Gastroesophageal sphincter (tissue), 4 donors: Measurements from ENCODE around the gene UBE2C. TPM values are rescaled to one million over a fixed set of nuclear protein-coding genes. Genes with fewer than 3 reads are reported as not detected.
"Not testable (repeated sequence)": the region's sequence is repeated elsewhere in the genome, so short reads cannot be mapped to it uniquely, and the experiment has no call there.

Source experiments
- ATAC-seq: fragments of 150-250 bp; one replicate; pipeline ENCODE4 v1.9.1; 2016; ENCODE audit warnings: mild to moderate bottlenecking, moderate library complexity
- H3K27ac ChIP-seq, 4 donors: fragments of 200-600 bp; sonication (generic) in 3 of 4; 1 replicate in 3 of 4; 2 replicates in 1 of 4; pipeline ENCODE4 v1.5.1; 2016 to 2019
- H3K27me3 ChIP-seq: fragments of 200-600 bp; sonication (generic); one replicate; pipeline ENCODE4 v1.5.1; 2019
- H3K36me3 ChIP-seq, 2 donors: fragments of 200-600 bp; sonication (generic); one replicate each; pipeline ENCODE4 v1.5.1; 2019; ENCODE audit warnings: control low read depth in 1 of 2
- H3K4me1 ChIP-seq, 3 donors: fragments of 200-600 bp; sonication (generic); 1 replicate in 2 of 3; 2 replicates in 1 of 3; pipeline ENCODE4 v1.5.1; 2016 to 2019; ENCODE audit warnings: control low read depth in 2 of 3
- H3K4me3 ChIP-seq, 2 donors: fragments of 200-600 bp; sonication (generic); one replicate each; pipeline ENCODE4 v1.5.1; 2019; ENCODE audit warnings: mild to moderate bottlenecking in 1 of 2, moderate library complexity in 1 of 2
- H3K9me3 ChIP-seq, 3 donors: fragments of 200-600 bp; sonication (generic); one replicate each; pipeline ENCODE4 v1.5.1; 2017 to 2019; ENCODE audit warnings: control low read depth in 2 of 3
- EP300 ChIP-seq: sonication (generic); formaldehyde crosslinking; IDR thresholded peaks from one replicate; pipeline ENCODE4 v1.6.1; 2017; ENCODE audit warnings: antibody characterized with exemption, mild to moderate bottlenecking
- POLR2A ChIP-seq, 2 donors: fragments of 450-650 bp; IDR thresholded peaks; one replicate each; pipeline ENCODE4 v1.6.1; 2017; ENCODE audit warnings: antibody characterized with exemption in 2 of 2, mild to moderate bottlenecking in 2 of 2, moderate library complexity in 1 of 2
- POLR2AphosphoS5 ChIP-seq: sonication (generic); formaldehyde crosslinking; IDR thresholded peaks from one replicate; pipeline ENCODE4 v1.6.1; 2017; ENCODE audit warnings: antibody characterized with exemption
- WGBS, 2 donors: methylation state at CpG; one replicate each; pipeline ENCODE4 v1.1.5; 2018; ENCODE audit warnings: low coverage in 1 of 2; 5-methylcytosine and 5-hydroxymethylcytosine counted together
- total RNA-seq, 4 donors: library from RNA; depleted of rRNA; stranded (reverse); fragments of >200 nt; gene quantifications; one replicate each; pipeline ENCODE4 v1.1.0, GENCODE V29; 2016
- TF ChIP-seq, protein P1 (sequence below), 4 experiments: fragments of 200-600 bp in 2 of 4; fragments of 450-650 bp in 2 of 4; sonication (generic) in 1 of 4; IDR thresholded peaks; one replicate each; pipeline ENCODE4 v1.5.1; 2017 to 2019; ENCODE audit warnings: antibody characterized with exemption in 4 of 4, mild to moderate bottlenecking in 2 of 4, moderate library complexity in 2 of 4

Gene UBE2C
- total RNA-seq: under 1 TPM in 1 of 4 donors, not detected in 3; 0.72 TPM

DNA sequence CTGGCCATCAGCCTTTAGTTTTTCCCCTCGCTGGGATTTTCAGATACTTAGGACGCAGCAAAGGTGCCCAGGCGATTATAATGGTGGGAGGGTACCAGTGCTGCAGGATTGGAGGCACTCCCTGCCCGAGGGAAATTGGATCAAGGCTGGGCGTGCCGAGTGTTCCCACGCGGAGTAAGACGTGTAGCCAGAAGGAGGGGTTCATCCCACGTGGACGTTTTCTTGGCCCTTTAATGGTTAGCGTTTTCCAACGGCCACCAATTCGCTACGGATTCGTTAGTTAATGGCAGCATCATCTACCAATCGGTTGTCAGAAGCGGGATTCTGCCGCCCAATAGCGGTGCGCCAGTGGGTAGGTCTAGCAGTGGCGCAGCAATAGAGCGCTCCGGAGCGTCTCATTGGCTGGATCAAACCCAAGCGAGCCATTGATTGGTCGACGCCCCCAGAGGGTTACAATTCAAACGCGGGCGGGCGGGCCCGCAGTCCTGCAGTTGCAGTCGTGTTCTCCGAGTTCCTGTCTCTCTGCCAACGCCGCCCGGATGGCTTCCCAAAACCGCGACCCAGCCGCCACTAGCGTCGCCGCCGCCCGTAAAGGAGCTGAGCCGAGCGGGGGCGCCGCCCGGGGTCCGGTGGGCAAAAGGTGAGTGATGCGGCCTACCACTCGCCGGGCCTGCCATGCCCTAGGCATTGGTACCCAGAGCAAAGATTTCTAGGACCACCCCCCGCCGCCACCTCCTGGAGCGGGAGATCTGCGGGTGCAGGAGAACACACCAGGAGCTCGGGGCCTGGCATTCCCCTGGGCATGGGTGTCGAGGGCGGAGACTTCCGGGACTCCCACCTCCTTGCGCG is at the start of gene UBE2C:
Gene UBE2C, plus strand, starts transcription at position 488 of the 849 bp plus-strand sequence. Its CDS starts 52 bp downstream, at position 540.
- WGBS, 2 donors: 0% methylated on average over 3 to 4 of the region's 65 CpGs
- H3K4me3 ChIP-seq: peak within 1 kb of the TSS; percentile 40 to 55
- TF ChIP-seq EP300 (no peak), POLR2AphosphoS5 (peak; percentile 67)
- TF ChIP-seq, protein P1, sequence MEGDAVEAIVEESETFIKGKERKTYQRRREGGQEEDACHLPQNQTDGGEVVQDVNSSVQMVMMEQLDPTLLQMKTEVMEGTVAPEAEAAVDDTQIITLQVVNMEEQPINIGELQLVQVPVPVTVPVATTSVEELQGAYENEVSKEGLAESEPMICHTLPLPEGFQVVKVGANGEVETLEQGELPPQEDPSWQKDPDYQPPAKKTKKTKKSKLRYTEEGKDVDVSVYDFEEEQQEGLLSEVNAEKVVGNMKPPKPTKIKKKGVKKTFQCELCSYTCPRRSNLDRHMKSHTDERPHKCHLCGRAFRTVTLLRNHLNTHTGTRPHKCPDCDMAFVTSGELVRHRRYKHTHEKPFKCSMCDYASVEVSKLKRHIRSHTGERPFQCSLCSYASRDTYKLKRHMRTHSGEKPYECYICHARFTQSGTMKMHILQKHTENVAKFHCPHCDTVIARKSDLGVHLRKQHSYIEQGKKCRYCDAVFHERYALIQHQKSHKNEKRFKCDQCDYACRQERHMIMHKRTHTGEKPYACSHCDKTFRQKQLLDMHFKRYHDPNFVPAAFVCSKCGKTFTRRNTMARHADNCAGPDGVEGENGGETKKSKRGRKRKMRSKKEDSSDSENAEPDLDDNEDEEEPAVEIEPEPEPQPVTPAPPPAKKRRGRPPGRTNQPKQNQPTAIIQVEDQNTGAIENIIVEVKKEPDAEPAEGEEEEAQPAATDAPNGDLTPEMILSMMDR (IDR thresholded peaks at IDR 0.05): no peak
- H3K27me3 ChIP-seq: no peaks in the 10 kb centered on the region
- no peaks in the 10 kb centered on the region for H3K9me3 ChIP-seq
- peak within 1 kb of the TSS in 3 of 4 donors; percentile 5 to 70 (median 60) for H3K27ac ChIP-seq
- peaks cover 0 to 18% (median 5%) of the 10 kb centered on the region in 3 donors for H3K4me1 ChIP-seq
- peak; percentile 100 for ATAC-seq
- H3K36me3 ChIP-seq: peaks cover 0 to 42% of the 10 kb centered on the region in 2 donors

GRCh38 chr20:45764618-45765282 is 47.7 kb upstream of the UBE2C start:
- not testable (repeated sequence) for H3K9me3 ChIP-seq, H3K27ac ChIP-seq, ATAC-seq, H3K4me1 ChIP-seq, H3K36me3 ChIP-seq, H3K27me3 ChIP-seq, H3K4me3 ChIP-seq
- WGBS, 2 donors: 76 to 81% methylated on average over 9 to 13 of the region's 13 CpGs

DNA sequence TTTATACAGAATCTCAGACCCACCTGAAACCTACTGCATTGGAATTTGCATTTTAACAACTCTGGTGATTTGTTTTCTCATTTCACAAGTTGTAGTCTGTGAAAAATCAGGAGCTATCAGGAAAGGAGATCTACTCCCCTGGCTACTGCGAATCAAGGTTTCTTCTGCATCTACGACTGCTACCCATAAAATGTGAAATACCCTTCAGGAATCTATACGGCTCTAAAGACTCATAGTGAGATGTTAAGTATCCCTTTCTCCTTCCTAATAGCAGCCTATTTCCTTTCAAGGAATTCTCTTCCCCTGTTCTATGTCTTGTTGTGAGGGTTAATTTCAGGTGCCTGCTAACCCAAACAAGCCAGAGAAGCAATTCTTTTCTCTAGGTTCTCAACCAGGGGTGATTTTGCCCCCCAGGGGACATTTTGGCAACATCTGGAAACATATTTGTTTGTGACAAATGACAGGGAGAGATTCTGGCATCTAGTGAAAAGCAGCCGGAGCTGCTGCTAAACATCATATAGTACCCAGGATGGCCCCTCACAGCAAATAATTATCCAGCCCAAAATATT is 47.1 kb upstream of the UBE2C start:
- H3K27me3 ChIP-seq: no peaks in the 10 kb centered on the region
- 53 to 63% methylated on average over 4 of the region's 4 CpGs for WGBS, 2 donors

DNA sequence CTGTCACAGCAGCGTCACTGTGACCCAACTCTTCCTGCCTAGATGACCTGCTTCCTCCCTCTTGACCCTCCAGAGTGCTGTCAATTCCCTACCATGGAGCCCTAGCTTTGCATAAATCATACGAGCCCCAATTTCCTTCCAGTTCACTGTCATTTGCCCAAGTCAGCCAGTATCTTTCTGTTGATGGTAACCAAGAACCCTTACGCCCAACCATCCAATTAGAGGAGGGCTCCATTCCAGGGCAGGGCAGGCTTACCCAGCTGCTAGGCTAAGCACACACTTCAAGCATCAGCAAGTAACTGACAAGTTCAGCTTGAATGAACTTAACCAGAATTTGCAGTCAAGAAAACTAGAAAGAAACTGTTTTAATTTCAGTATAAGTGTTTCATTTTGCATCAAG is 46.5 kb upstream of the UBE2C start:
- H3K36me3 ChIP-seq: no peaks in the 10 kb centered on the region
- WGBS, 2 donors: 51 to 72% methylated on average over 2 to 3 of the region's 3 CpGs
- peaks cover 0 to 4% (median 0%) of the 10 kb centered on the region in 3 donors for H3K4me1 ChIP-seq
- no peaks in the 10 kb centered on the region for H3K27me3 ChIP-seq
- H3K9me3 ChIP-seq: no peaks in the 10 kb centered on the region
- no peak overlapping the region for H3K4me3 ChIP-seq
- no peak for ATAC-seq
- H3K27ac ChIP-seq: no peak overlapping the region
- TF ChIP-seq POLR2AphosphoS5: no peak
- TF ChIP-seq POLR2A (IDR thresholded peaks at IDR 0.05): no peak
- TF ChIP-seq EP300: no peak
- TF ChIP-seq, protein P1 (IDR thresholded peaks at IDR 0.05): no peak

More for the DNA sequence above, 47.1 kb upstream of the UBE2C start:
- H3K36me3 ChIP-seq: no peaks in the 10 kb centered on the region
- TF ChIP-seq EP300 (no peak), POLR2A (IDR thresholded peaks at IDR 0.05) (no peak), POLR2AphosphoS5 (no peak)
- TF ChIP-seq, protein P1 (IDR thresholded peaks at IDR 0.05): no peak
- H3K9me3 ChIP-seq: no peaks in the 10 kb centered on the region
- no peak overlapping the region for H3K4me3 ChIP-seq
- no peak overlapping the region for H3K27ac ChIP-seq
- no peaks in the 10 kb centered on the region for H3K4me1 ChIP-seq
- no peak for ATAC-seq

GRCh38 chr20:45768479-45768878 is 44.0 kb upstream of the UBE2C start:
- Histone ChIP-seq H3K9me3 (no peaks in the 10 kb centered on the region), H3K4me3 (no peak overlapping the region), H3K27ac (no peak overlapping the region), H3K4me1 (peaks cover 0 to 16% (median 6%) of the 10 kb centered on the region in 3 donors), H3K27me3 (no peaks in the 10 kb centered on the region), H3K36me3 (no peaks in the 10 kb centered on the region)
- TF ChIP-seq POLR2AphosphoS5 (no peak), POLR2A (IDR thresholded peaks at IDR 0.05) (no peak), EP300 (no peak)
- TF ChIP-seq, protein P1 (IDR thresholded peaks at IDR 0.05): no peak
- ATAC-seq: no peak
